H9 (cell line): Measurements from ENCODE around the gene FOXN4. TPM values are rescaled to one million over a fixed set of nuclear protein-coding genes. Genes with fewer than 3 reads are reported as not detected.

Experiments
- DNase-seq: peaks from one replicate; pipeline ENCODE4 v3.0.0-alpha.2; 2017
- H2AFZ ChIP-seq: one replicate; pipeline ENCODE4 v1.6.1; 2013; ENCODE audit warnings: mild to moderate bottlenecking, low read length, control low read depth, moderate library complexity
- H2AK5ac ChIP-seq: 2 replicates; pipeline ENCODE4 v1.6.1; 2013; ENCODE audit warnings: low read length, control low read depth, mixed read lengths; ENCODE audit not compliant: insufficient read length
- H2BK120ac ChIP-seq: one replicate; pipeline ENCODE4 v1.6.1; 2013; ENCODE audit warnings: low read depth, mild to moderate bottlenecking, low read length, control low read depth, inconsistent platforms; ENCODE audit not compliant: poor library complexity, severe bottlenecking
- H2BK12ac ChIP-seq: 2 replicates; pipeline ENCODE4 v1.6.1; 2013; ENCODE audit warnings: low read length, control low read depth, mixed read lengths, low read depth; ENCODE audit not compliant: insufficient read length
- H2BK15ac ChIP-seq: 2 replicates; pipeline ENCODE4 v1.6.1; 2013; ENCODE audit warnings: low read depth, low read length, control low read depth
- H2BK20ac ChIP-seq: one replicate; pipeline ENCODE4 v1.6.1; 2013; ENCODE audit warnings: low read depth, mild to moderate bottlenecking, low read length, control low read depth, inconsistent platforms; ENCODE audit not compliant: poor library complexity, severe bottlenecking
- H2BK5ac ChIP-seq: 2 replicates; pipeline ENCODE4 v1.6.1; 2013; ENCODE audit warnings: low read length, control low read depth, mixed read lengths; ENCODE audit not compliant: insufficient read length
- H3K14ac ChIP-seq: 2 replicates; pipeline ENCODE4 v1.6.1; 2013; ENCODE audit warnings: low read length, control low read depth; ENCODE audit not compliant: insufficient read depth
- H3K18ac ChIP-seq: 2 replicates; pipeline ENCODE4 v1.6.1; 2013; ENCODE audit warnings: low read depth, mild to moderate bottlenecking, mixed read lengths, low read length, control low read depth; ENCODE audit not compliant: insufficient read length
- H3K23ac ChIP-seq: 2 replicates; pipeline ENCODE4 v1.6.1; 2013; ENCODE audit warnings: low read length, control low read depth, mixed read lengths, low read depth; ENCODE audit not compliant: insufficient read length
- H3K23me2 ChIP-seq: 2 replicates; pipeline ENCODE4 v1.6.1; 2013; ENCODE audit warnings: low read depth, mild to moderate bottlenecking, mixed read lengths, low read length, control low read depth; ENCODE audit not compliant: insufficient read length, poor library complexity, severe bottlenecking
- H3K27ac ChIP-seq: 2 replicates; pipeline ENCODE4 v1.5.1; 2013; ENCODE audit warnings: low read length, control low read depth, mixed read lengths, low read depth; ENCODE audit not compliant: insufficient read length
- H3K27me3 ChIP-seq: 2 replicates; pipeline ENCODE4 v1.6.1; 2013; ENCODE audit warnings: low read length, control low read depth, inconsistent platforms; ENCODE audit not compliant: insufficient read depth
- H3K4ac ChIP-seq: 2 replicates; pipeline ENCODE4 v1.6.1; 2013; ENCODE audit warnings: low read depth, mild to moderate bottlenecking, control low read depth, inconsistent platforms, low read length, moderate library complexity
- H3K4me1 ChIP-seq: 2 replicates; pipeline ENCODE4 v1.6.1; 2013; ENCODE audit warnings: low read length, control low read depth, inconsistent platforms; ENCODE audit not compliant: insufficient read depth
- H3K4me2 ChIP-seq: 2 replicates; pipeline ENCODE4 v1.6.1; 2013; ENCODE audit warnings: low read length, control low read depth, mixed read lengths; ENCODE audit not compliant: insufficient read length, insufficient read depth
- H3K56ac ChIP-seq: 2 replicates; pipeline ENCODE4 v1.6.1; 2013; ENCODE audit warnings: low read depth, mild to moderate bottlenecking, mixed read lengths, low read length, control low read depth; ENCODE audit not compliant: insufficient read length
- H3K79me1 ChIP-seq: 2 replicates; pipeline ENCODE4 v1.6.1; 2013; ENCODE audit warnings: low read depth, mild to moderate bottlenecking, moderate library complexity, low read length, control low read depth, inconsistent platforms; ENCODE audit not compliant: insufficient read depth, poor library complexity, severe bottlenecking
- H3K79me2 ChIP-seq: 2 replicates; pipeline ENCODE4 v1.6.1; 2013; ENCODE audit warnings: low read length, control low read depth, inconsistent platforms; ENCODE audit not compliant: insufficient read depth
- H3K9ac ChIP-seq: 2 replicates; pipeline ENCODE4 v1.6.1; 2013; ENCODE audit warnings: low read length, control low read depth, mixed read lengths; ENCODE audit not compliant: insufficient read length; ENCODE audit errors: extremely low read depth
- H3K9me3 ChIP-seq: one replicate; pipeline ENCODE4 v1.6.1; 2013; ENCODE audit warnings: low read depth, low read length, inconsistent platforms; ENCODE audit not compliant: control insufficient read depth
- H3T11ph ChIP-seq: one replicate; pipeline ENCODE4 v1.6.1; 2013; ENCODE audit warnings: mild to moderate bottlenecking, low read length, control low read depth, inconsistent platforms
- H4K20me1 ChIP-seq: one replicate; pipeline ENCODE4 v1.6.1; 2013; ENCODE audit not compliant: control insufficient read depth, insufficient read length, insufficient read depth
- H4K5ac ChIP-seq: 2 replicates; pipeline ENCODE4 v1.6.1; 2013; ENCODE audit warnings: low read depth, mild to moderate bottlenecking, mixed read lengths, low read length, control low read depth; ENCODE audit not compliant: insufficient read length
- H4K8ac ChIP-seq: replicated peaks from 2 replicates; pipeline ENCODE4 v1.6.1; 2013; ENCODE audit warnings: low read length, control low read depth, mixed read lengths, low read depth; ENCODE audit not compliant: insufficient read length
- H4K91ac ChIP-seq: 2 replicates; pipeline ENCODE4 v1.6.1; 2013; ENCODE audit warnings: low read depth, mild to moderate bottlenecking, moderate library complexity, mixed read lengths, low read length, control low read depth; ENCODE audit not compliant: insufficient read length
- H3K27ac Mint-ChIP-seq, 3 experiments: 2 replicates in 2 of 3; 3 replicates in 1 of 3; pipeline ENCODE4 v1.8.0; 2020 to 2021; ENCODE audit warnings: mixed read lengths in 3 of 3, mild to moderate bottlenecking in 1 of 3, moderate library complexity in 1 of 3
- H3K27me3 Mint-ChIP-seq: 2 replicates; pipeline ENCODE4 v1.8.0; 2021; ENCODE audit warnings: low read depth, mild to moderate bottlenecking, moderate library complexity, mixed read lengths
- H3K36me3 Mint-ChIP-seq, 3 experiments: 2 replicates in 2 of 3; 3 replicates in 1 of 3; pipeline ENCODE4 v1.8.0; 2020 to 2021; ENCODE audit warnings: low read depth in 3 of 3, mixed read lengths in 3 of 3; ENCODE audit not compliant: insufficient read depth in 1 of 3
- H3K4me1 Mint-ChIP-seq, 2 experiments: 2 replicates each; pipeline ENCODE4 v1.8.0; 2020; ENCODE audit warnings: mixed read lengths in 2 of 2
- H3K4me3 Mint-ChIP-seq, 2 experiments: 2 replicates in 1 of 2; 3 replicates in 1 of 2; pipeline ENCODE4 v1.8.0; 2020 to 2021; ENCODE audit warnings: mild to moderate bottlenecking in 2 of 2, mixed read lengths in 2 of 2, moderate library complexity in 1 of 2
- H3K9me3 Mint-ChIP-seq, 2 experiments: 2 replicates in 1 of 2; 3 replicates in 1 of 2; pipeline ENCODE4 v1.8.0; 2020; ENCODE audit warnings: mild to moderate bottlenecking in 2 of 2, mixed read lengths in 2 of 2, moderate library complexity in 1 of 2
- CTCF ChIP-seq: fragments of 200-600 bp; sonication (generic); conservative IDR thresholded peaks from 3 replicates; pipeline ENCODE4 v1.8.0; 2021; ENCODE audit warnings: antibody characterized with exemption, mild to moderate bottlenecking
- WGBS: extraction: QIAGEN DNeasy Blood & Tissue Kit; methylation state at CpG from one replicate; pipeline ENCODE4 v1.1.7; 2013; ENCODE audit warnings: missing lambda C conversion rate, low lambda C conversion rate, mixed read lengths; ENCODE audit not compliant: insufficient read length; ENCODE audit errors: extremely low coverage; 5-methylcytosine and 5-hydroxymethylcytosine counted together
- total RNA-seq: library from RNA; stranded (reverse); gene quantifications from 2 replicates; pipeline ENCODE4 v1.2.1, GENCODE V29; 2021

Gene FOXN4
- total RNA-seq, 1 experiment from 2014 or later: 0.39 TPM

GRCh38 chr12:109358154-109358869, 49.2 kb upstream of the FOXN4 start:
- no peak overlapping the region for H3K23ac ChIP-seq
- no peaks in the 10 kb centered on the region for H3K9me3 Mint-ChIP-seq
- no peak overlapping the region for H3K4me3 Mint-ChIP-seq
- no peaks in the 10 kb centered on the region for H3K27me3 ChIP-seq
- H2BK12ac ChIP-seq: no peak overlapping the region
- H3K9ac ChIP-seq: no peak overlapping the region
- H2BK15ac ChIP-seq: no peak overlapping the region
- no peak overlapping the region for H3K56ac ChIP-seq
- no peak overlapping the region for H3K27ac ChIP-seq
- H2BK5ac ChIP-seq: no peak overlapping the region
- H3K4me2 ChIP-seq: no peak overlapping the region
- DNase-seq: no peak
- no peak overlapping the region for H3K14ac ChIP-seq
- H3K4ac ChIP-seq: no peak overlapping the region
- no peaks in the 10 kb centered on the region for H3K23me2 ChIP-seq
- H3K4me1 Mint-ChIP-seq: peaks cover 0 to 4% of the 10 kb centered on the region in 2 experiments; a peak in 1 of 4 replicates
- no peak overlapping the region for H3K18ac ChIP-seq
- WGBS: no CpG with 5 or more reads among the region's 10 CpGs
- no peak overlapping the region for H4K91ac ChIP-seq
- H4K5ac ChIP-seq: no peak overlapping the region
- H2BK120ac ChIP-seq: no peak overlapping the region
- TF ChIP-seq CTCF: no peak
- no peak overlapping the region for H2AFZ ChIP-seq
- H3K9me3 ChIP-seq: no peaks in the 10 kb centered on the region
- no peaks in the 10 kb centered on the region for H3K36me3 Mint-ChIP-seq
- H4K8ac ChIP-seq: no peak overlapping the region
- no peak overlapping the region for H2AK5ac ChIP-seq
- no peak overlapping the region for H2BK20ac ChIP-seq
- H3K79me2 ChIP-seq: no peaks in the 10 kb centered on the region
- no peak overlapping the region for H3T11ph ChIP-seq
- H3K4me1 ChIP-seq: no peaks in the 10 kb centered on the region
- H4K20me1 ChIP-seq: no peaks in the 10 kb centered on the region
- H3K27ac Mint-ChIP-seq: no peak overlapping the region
- peaks cover 6% of the 10 kb centered on the region for H3K27me3 Mint-ChIP-seq
- H3K79me1 ChIP-seq: no peaks in the 10 kb centered on the region
